Islet of Langerhans (tissue), 1 donor: ENCODE measurements around the gene CELSR2.
"Not testable (repeated sequence)": the region's sequence is repeated elsewhere in the genome, so short reads cannot be mapped to it uniquely, and the experiment has no call there.

ENCODE experiments used
- FAIRE-seq: peaks from one replicate; lab custom pipeline; 2011; peaks lifted over from hg19 to GRCh38; lab: Jason Lieb, UNC

CELSR2 gene

DNA sequence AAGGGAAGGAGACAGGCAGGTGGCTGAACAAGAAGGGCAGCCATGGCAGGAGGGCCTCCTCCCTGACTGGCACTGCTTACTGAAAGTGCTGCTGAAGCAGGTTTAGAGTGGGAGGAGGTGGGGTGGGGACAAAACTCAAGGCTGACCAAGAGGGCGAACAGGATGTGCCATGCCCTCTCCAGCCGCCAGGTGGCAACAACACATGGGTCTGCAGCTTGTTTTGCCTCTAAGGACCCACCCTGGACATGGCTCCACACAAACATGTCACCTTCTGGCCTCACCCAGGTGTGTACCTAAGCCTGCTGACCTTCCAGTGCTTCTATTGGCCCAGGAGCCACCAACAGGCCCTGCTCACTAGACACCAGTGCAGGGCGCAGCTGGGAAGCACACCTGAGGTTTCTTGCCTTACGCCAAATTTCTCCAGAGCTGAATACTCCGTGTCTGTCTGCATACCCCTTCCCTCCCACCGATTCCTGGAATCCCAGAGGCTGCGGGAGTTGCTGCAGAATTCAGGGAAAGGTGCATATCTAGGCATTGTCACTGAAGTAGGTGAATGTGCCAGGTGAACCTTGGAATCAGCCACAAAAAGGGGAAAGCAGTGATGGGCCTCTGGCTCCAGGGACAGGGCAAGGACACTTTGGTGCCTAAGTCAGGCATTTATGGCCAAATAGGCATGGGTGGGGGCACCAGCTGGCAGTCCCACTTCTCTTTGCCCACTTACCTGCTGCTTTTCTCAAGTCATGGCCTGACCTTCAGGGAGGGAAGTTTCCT is 28.3 kb downstream of the CELSR2 start:
- no peak for FAIRE-seq

DNA sequence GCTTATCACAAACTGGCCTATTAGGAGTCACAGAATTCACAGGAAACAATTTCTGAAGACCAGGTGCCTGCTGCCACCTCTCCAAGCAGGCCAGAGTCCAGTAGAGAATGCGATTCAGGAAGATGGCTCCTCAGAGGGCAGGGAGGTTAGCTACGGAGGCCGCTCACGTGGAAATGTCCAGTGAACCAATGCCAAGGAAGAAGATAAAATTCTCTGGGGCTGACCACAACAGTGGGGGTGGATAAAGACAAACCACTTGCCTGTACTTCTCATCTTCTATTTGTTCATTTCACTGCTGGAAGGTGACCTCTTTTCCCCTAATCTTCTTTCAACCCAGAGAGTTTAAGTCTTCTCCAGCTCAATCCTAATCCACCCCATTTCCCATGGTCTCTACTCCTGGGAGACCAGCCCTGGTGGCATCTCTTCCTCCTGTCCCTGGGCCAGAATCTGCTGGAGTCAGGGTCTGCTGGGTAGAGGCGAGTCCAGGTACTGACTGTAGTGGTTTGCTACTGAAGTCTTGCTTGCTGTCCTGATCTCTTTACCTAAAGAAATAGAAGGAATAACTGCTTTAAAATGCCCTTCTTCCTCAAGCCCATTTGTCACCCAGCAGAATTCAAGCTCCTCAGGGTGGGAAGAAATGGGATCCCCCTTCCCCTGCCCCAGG is 30.4 kb downstream of the CELSR2 start:
- no peak for FAIRE-seq

DNA sequence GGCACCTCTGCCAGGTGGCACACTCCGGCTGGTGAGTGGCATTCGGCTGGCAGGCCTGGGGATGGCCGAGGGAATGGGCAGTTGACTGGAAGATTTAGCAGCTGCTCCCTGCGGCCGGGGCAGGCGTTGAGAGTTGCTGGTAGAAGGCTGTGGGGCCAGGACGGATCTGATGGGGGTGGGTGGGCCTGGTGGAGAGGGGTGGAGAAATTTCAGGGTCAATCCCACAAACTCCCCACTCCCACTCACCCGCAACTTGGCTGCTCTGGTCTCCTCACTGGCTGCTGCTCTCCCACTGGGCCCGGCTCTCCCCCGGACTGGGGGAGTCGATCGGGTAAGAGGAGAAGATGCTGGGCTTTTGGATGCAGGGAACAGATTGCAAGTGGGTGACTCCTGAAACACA is 31.5 kb downstream of the CELSR2 start:
- no peak for FAIRE-seq

DNA sequence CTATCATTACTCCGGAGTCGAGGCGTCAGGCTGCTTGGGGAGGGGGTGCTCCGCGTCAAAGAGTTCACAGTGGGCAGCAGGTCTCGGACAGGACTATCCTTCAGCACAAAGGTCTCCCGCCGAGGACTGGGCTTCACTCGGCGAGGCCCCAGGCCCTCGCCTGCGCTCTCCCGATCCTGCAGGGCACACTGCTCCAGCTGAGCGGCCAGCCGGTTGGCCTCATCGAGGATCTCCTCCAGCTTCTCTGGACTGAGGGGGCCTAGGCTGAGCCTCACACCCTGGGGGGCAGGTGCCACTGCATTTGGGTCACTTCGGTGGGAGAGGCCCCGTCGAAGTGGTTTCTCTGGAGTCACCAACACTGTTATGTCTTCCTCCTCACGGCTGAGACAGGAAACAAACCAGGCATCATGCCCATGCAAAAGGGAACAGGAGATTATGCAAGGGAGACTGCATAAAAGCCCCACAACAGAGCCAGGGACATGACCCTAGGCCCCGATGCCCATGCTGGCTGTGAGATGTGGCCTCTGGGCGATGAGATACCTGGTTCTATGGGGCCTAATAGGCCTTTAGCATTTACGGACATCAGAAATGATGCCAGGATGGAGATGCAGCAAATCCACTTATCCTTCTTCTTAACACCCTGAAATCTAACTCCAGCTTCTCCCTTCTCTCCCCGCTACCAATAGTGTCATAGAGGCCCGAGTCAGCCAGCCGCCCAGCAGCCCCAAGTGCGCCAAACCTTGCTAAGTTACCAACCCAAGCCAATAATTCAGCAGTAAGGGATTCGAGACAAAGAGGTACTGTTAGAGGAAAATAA is 32.5 kb downstream of the CELSR2 start:
- no peak for FAIRE-seq

DNA sequence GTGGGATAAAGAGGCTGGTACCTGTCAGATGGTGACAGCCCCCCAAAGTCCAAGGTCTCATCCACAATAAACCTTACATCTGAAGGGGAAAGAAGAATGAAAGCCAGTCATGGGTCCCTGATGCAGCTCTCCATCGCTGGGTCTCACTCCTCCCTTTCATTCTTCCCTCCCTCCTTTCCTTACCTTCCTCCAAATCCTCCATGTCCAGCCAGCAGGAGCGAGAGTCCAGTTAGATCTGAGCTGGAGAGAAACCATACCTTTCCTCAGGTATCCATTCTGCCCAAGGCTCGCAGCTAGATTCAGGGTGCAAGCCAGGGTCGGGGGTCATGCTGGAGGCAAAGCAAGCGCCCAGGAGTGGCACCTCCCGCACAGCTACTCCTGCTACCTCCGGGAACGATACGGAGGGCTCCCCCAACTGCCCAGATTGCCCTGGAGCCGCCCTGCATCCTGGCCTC is 33.2 kb downstream of the CELSR2 start:
- FAIRE-seq = no peak

DNA sequence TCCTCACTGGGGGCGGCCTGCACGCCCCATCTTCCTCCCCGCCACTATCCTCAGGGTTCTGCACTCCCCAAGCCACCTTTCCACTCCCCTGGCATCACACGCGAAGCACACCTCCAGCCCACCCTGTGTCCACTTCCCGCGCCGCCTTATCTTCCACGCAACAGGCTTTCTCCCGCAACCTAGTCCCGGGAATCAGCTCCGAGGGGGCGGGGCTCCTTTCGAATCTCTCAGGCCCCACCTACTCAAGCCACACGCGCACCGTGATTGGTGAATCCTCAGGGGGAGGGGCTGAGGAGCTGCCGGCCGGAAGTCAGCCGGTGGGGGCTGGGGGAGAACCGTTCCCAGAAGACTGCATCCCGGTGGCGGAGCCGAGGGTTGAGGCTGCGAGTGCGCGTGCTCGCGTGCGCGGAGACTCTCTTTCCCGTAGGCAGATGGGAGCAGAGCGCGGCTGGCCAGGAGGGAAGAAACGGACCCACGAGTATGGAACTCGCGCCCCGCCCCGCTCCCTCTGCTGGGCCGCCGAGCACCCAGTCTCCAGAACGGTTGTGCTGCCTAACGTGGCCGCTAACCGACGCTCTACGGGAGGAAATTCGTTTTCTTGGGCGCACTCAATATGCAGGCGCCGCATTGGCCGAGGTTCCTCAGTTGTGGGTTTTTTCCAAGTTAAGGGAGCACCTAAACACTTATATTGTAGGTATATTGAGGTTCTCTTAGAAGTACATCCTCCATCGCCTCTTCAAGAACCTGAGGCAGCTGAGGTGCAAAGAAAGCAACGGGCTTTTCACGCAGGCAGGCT is 33.8 kb downstream of the CELSR2 start, which contains the start of gene PSRC1:
Gene PSRC1 (minus strand): TSS at position 194 of the 796 bp plus-strand sequence.
- no peak for FAIRE-seq

DNA sequence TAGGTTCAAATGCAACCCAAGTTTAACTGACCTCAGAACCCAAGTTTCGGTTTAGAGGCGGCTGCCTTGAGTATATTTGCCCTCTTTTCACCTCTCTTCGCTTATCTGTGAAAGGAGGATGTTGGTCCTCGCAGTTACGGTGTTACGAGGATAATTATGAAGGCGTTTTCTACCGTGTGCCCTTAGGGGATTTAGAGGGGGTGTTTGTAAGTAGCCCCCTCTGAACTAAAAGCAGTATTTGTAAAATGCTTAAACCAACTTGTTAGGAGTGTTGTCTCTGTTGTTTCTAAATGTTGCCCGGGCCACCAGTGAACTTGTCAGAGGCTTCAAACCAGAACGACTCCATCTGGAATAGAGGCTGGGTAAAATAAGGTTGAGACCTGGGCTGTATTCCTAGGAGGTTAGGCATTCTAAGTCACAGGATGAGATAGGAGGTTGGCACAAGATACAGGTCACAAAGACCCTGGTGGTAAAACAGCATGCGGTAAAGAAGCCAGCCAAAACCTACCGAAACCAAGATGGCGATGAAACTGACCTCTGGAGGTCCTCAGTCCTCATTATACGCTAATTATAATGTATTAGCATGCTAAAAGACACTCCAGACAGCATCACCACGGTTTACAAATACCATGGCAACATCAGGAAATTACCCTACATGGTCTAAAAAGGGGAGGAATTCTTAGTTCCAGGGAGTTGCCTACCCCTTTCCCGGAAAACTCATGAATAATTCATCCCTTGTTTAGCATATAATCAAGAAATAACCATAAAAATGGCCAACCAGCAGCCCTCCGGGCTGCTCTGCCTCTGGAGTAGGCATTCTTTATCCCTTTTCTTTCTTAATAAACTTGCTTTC is 34.6 kb downstream of the CELSR2 start:
- no peak for FAIRE-seq

DNA sequence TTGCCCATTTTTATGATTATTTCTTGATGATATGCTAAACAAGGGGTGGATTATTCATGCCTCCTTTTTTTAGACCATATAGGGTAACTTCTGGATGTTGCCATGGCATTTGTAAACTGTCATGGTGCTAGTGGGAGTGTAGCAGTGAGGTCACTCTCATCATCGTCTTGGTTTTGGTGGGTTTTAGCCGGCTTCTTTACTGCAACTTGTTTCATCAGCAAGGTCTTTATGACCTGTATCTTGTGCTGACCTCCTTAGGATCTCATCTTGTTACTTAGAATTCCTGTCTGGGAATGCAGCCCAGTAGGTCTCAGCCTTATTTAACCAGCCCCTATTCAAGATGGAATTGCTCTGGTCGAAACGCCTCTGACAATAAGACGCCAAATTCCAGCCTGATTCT is 37.4 kb downstream of the CELSR2 start:
- FAIRE-seq = not testable (repeated sequence)

DNA sequence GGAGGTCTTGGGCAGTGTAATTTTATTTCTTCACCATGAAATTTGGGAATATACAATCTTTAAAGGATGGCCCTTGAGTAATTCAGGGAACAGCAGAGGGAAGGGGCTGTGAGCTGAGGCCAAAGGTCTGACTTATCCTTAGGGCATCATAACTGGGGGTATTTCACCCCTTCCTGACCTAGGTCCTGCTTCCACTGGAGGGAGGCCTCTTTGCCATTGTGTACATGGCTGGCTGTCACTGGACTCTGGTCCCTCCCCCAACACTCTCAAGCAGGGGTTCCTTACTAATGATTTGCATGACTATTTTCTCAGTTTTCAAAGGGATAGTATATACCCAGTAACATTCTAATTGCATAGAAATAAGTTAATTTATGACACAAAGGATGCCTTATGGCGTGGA is 40.8 kb downstream of the CELSR2 start:
- no peak for FAIRE-seq

DNA sequence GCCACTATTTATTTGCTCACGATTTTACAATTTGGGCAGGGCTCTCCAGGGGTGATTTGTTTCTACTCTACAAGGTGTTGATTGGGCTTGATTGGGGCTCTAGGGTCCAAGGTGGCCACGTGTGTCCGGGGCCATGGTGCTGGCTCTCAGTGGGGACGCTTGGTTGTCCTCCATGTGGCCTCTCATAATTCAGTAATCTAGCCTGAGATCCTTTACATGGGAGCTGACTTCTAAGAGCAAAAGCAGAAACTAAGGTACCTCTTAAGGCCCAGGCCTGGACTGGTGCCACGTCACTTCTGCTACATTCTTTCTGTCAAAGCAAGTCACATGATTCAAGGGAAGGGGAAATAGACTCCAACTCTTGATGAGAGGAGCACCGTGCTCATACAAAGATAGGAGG is 41.7 kb downstream of the CELSR2 start:
- FAIRE-seq = no peak

DNA sequence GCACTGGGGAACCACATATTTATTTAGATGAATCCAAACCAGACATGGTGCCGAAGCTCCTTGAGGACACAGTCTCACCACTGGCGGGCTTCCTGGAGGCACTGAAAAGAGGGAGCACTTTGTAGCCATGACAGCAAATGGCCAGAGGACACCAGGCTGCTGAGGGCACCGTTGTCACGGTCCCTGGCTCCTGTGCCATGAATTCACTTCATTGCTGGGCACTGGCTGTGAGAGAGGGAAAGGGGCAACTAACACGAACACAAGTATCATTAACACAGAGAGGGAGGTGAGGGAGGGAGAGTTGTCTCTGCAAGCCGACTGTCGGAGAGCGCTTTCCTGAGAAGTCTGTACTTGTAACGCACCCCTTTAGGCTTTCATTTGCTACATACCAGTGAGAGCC is 43.0 kb downstream of the CELSR2 start:
- no peak for FAIRE-seq

DNA sequence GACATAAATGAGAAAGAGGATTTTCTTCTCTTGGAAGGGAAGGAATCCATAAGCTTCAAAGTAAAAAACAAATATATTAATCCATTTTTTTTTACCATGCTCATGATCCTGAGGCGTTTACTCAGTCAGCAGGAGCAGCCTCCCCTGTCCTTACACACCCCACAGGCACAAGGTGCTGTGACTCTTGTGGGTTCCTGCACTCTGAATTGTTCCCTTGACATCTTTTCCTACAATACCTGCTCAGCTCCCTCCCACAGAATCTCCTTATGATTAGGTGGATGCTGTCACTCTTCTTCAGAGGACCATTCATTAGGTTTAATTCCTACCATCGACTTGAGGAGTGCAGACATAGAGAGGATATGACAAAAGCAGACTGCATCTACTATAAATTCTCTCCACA is 43.7 kb downstream of the CELSR2 start:
- FAIRE-seq = no peak

DNA sequence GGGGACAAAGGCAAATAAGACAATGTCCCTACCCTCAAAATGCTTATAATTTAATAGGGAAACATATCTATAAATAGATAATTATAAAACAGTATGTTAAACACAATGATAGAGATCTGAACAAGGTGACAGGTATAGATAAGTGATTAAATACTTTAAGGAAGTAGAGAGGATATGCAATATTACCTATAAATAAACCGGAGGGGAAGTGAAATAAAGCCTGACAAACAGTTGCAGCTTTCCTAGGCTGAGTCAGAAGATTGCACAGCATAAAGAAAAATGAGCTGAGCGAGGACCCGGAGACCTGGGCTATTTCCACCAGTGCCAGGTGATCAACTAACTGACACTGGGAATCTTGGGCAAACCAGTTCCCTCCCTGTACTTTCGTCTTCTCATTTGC is 45.1 kb downstream of the CELSR2 start:
- no peak for FAIRE-seq

DNA sequence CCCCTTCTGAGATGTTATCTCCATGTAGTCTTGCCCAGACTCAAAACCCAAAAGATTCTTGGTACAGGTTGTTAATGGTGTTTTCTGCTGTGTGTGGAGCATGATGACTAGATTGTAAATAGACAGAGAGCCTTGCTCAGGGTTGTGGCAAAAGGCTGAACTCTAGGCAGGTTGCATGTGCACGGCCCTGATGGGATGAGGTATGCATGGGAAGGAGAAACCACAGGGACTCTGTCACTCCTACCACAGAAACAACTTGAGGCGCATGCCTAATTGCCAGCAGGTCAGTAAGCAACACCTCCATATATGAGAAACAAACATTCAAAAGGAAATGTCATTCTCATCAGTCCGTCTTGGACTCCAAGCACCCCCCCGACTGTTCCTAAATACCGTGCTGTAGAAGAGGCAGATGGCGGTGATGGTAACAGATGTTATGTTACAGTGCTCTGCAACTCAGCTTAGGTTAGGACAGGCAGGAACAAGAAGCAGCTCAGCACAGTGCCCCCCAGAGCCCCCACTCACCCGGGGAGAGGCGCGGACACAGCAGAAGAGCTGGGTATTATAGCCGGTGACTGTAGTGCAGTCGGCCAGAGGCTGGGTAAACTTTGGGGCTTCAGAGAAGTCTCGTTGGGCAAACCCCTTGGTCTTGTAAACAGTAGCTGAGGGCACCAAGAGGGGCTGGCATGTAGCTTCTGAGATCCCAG is 46.5 kb downstream of the CELSR2 start:
- no peak for FAIRE-seq

DNA sequence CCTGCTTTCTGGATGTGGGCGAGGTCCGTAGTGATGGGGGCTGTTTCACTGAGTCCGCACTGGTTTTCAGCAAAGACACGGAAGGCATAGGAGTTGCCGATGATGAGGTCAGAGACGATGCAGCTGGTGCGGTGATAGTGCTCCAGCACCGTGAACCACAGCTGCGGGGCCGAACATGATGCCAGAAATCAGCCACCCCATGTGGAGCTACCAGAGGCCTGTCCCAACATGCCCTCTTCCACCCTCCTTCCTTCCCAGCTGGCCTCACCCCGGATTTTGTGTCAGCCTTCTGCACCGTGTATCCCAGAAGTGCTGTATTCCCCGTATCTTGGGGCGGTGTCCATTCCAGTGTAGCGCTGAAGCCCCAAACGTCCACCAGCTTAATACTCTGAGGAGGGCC is 47.4 kb downstream of the CELSR2 start:
- FAIRE-seq = no peak

DNA sequence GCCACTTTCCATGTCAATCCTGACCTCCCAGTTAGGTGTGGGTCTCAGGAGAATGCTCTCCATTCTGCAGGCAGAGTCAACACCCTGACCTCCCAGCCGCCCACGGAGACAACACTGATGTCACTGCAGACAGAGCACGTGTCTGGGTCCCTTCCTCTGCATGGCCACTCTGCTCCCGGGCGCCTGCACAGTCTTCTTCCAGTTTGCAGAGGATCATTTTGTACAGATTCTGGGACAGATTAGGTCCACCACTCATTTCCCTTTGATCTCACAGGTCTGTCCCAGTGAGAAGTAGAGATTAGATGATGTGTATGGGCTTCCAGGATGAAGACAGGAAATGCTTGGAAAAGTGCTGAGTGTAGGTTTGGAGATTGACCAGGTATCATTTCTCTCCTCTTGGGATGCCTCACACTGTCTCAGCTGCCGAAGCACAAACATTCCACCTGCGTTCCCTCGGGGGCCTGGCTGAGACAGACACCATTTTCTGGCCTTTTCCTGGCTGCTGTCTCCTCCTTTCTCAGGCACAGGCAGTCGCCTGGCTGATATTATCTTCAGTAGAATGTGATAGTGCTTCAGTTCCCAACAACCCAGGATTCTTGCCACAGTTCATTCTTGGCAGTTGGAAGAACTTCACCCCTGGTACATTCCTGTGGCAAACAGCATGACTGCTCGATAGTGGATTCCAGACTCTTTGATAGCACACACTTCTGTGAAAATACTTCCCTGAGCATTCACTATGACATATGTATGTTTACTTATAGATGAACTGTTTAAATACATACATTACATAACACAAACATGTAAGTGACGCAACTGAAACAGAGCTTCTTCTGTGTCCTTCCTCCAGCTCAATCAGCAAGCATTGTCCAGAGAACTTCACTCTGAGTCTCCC is 49.6 kb downstream of the CELSR2 start:
- FAIRE-seq = no peak

DNA sequence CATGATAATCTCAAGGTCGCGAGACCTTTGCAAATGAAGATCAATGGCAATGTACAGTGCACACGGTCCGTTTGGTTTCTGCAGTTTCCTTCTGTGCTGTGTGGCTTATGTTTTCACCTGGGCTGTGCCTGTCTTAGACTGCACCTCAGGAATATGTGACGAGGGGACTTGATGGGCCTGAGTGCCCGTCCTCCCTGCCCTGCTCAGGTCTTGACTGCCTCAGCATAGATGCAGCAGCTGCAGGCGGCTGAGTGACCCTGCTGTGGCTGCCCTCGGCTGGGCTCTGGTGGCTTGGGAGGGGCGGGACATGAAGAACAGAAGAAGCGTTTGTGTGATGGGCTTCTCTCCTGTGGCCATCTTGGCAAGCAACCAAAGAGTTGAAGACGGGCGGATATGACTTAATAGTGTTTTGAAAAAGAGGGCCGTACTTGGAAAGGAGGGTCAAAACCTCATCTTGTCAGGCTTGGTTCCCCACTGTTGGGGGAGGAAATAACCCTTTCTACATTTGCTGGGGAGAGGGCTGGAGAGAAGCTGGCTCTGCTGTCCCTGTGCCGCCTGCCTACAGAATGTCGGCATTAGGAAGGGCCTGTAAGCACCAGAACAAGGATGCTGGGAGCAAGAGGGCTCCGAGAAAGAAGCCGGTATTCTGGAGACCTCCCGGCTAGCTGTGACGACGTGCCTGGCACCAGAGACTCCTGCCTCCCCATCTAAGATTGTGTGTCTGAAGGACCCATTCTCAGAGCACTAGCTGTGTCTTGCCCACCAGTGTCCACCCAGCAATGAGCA is 50.4 kb downstream of the CELSR2 start:
- FAIRE-seq = no peak

DNA sequence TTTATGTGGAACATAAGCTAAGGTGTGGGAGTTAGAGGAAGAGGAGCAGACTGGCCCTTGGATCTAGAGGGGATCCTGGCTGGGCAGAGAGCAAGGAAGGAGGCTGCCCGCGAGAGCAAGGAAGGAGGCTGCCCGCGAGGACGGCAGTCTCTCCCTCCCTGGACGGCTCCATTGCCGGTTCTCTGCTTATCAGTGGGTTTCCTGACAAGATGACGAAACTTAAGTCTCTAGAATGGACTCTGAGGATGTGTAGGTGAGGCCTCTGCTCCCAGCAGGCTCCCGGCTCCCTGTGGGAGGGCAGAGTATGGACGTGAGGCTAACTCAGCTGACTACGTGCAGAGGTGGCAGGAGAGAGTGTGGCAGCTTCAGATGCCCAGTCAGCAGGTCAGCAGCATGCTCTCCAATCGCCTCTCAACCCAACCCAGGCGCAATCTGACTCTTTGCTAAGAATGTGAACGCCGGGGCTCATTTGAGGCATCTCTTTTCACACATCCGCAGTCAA is 51.4 kb downstream of the CELSR2 start:
- FAIRE-seq = no peak

DNA sequence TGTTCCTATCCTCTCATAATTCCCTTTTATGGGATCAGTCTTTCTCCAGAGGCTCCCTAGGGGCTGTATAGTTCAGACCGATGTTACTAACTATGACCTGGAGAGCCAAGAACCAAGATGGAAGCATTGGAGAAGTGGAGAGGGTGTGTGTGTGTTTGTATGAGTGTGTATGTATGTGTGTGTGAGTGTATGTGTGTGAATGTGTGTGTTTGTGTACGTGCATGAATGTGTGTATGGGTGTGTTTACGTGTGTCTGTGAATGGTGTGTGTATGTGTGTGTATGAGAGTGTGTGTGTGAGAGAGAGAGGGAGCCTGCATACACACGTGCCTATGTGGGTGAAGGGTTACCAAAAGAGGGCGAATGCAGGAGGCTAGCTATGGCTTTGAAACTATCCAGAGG is 52.5 kb downstream of the CELSR2 start:
- FAIRE-seq = no peak
